Activated naive CD4-positive, alpha-beta T cell treated with anti-CD3 and anti-CD28 coated beads for 36 hours (primary cell): ENCODE measurements around the gene CERK. TPM values are rescaled to one million over a fixed set of nuclear protein-coding genes. Genes with fewer than 3 reads are reported as not detected.

Source experiments
- CTCF ChIA-PET: fragments of 350-600 bp; sonication (Branson Sonifier 250); formaldehyde crosslinking; loops from one replicate; lab custom pipeline; 2021; ENCODE audit warnings: antibody characterized with exemption; lab: Charles Lee
- DNase-seq: peaks from one replicate; pipeline ENCODE4 v3.0.0-alpha.2; 2020
- H3K27ac Mint-ChIP-seq: one replicate; pipeline ENCODE4 v1.8.0; 2021; ENCODE audit warnings: mild to moderate bottlenecking, mixed read lengths
- H3K27me3 Mint-ChIP-seq: one replicate; pipeline ENCODE4 v1.8.0; 2021; ENCODE audit warnings: low read depth, mixed read lengths
- H3K36me3 Mint-ChIP-seq: one replicate; pipeline ENCODE4 v1.8.0; 2021; ENCODE audit warnings: low read depth, mixed read lengths
- H3K4me1 Mint-ChIP-seq: one replicate; pipeline ENCODE4 v1.8.0; 2021; ENCODE audit warnings: low read depth, mixed read lengths
- H3K4me3 Mint-ChIP-seq: one replicate; pipeline ENCODE4 v1.8.0; 2021; ENCODE audit warnings: mild to moderate bottlenecking, moderate library complexity, mixed read lengths
- H3K9me3 Mint-ChIP-seq: one replicate; pipeline ENCODE4 v1.8.0; 2021; ENCODE audit warnings: mixed read lengths
- intact Hi-C: fragments of 100-400 bp; cut with micrococcal nuclease; formaldehyde crosslinking; loops from one replicate; pipeline ENCODE4 v1.15.1; 2023
- total RNA-seq, 2 experiments: library from RNA; stranded (reverse); gene quantifications; one replicate each; pipeline ENCODE4 v1.2.3, GENCODE V29; 2021

CERK gene
- total RNA-seq, 2 experiments from 2014 or later = 32.6 to 34.9 TPM

DNA sequence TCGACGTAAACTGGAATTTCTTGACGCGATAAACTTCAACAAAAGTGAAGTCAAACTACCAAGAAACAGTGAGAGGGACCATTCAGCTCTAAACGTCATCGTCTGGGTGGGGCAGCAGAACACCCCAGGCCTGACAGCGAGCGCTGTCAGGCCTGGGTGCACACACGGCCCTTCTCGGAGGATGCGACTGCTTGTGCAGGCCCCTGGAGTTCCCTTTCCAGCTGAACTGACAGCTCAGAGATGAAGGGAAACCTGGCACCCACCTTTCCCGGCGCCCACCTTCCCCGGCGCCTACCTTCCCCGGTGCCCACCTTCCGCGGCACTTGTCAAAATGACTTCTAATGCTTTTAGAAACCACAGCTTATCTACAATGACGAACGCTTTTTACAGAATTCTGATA, 47.9 kb downstream of the CERK start:
- Mint-ChIP-seq H3K27me3 (no peaks in the 10 kb centered on the region), H3K9me3 (no peaks in the 10 kb centered on the region), H3K4me3 (no peak overlapping the region), H3K4me1 (peaks cover 13% of the 10 kb centered on the region), H3K36me3 (peaks cover 23% of the 10 kb centered on the region), H3K27ac (no peak overlapping the region)
- intact Hi-C loops = no loop called here
- DNase-seq = no peak
- CTCF ChIA-PET = interaction anchor here (1.1 kb wide), 1 partner anchor 126 kb away, joined by 4 read pairs; no protein-coding TSS in a partner anchor

DNA sequence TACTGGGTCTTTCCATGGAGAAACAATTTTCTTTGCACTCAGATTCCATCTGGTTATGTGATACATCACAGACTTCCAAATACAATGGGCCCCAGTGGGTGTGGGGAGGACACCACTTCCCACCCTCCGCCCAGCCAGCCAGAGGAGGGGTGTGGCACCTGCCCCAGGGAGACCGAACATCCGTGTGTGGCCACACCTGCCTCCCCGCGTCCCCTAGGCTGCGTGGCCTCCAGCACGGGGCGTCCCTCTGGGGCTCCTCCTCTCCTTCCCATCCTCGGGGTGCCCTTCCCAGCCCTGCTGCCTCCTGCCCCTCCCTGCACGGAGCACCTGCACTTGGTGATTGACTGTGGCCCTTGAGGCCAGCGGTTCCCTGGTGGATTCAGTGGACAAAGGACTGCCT, 49.1 kb downstream of the CERK start:
- no peaks in the 10 kb centered on the region for H3K9me3 Mint-ChIP-seq
- CTCF ChIA-PET = interaction anchor here (1.3 kb wide), 1 partner anchor 125 kb away, joined by 5 read pairs; no protein-coding TSS in a partner anchor
- H3K36me3 Mint-ChIP-seq = peaks cover 20% of the 10 kb centered on the region
- H3K27me3 Mint-ChIP-seq = no peaks in the 10 kb centered on the region
- peak overlapping the region; percentile 50 for H3K27ac Mint-ChIP-seq
- no peak overlapping the region for H3K4me3 Mint-ChIP-seq
- intact Hi-C loops = no loop called here
- H3K4me1 Mint-ChIP-seq = peaks cover 25% of the 10 kb centered on the region
- DNase-seq = no peak

DNA sequence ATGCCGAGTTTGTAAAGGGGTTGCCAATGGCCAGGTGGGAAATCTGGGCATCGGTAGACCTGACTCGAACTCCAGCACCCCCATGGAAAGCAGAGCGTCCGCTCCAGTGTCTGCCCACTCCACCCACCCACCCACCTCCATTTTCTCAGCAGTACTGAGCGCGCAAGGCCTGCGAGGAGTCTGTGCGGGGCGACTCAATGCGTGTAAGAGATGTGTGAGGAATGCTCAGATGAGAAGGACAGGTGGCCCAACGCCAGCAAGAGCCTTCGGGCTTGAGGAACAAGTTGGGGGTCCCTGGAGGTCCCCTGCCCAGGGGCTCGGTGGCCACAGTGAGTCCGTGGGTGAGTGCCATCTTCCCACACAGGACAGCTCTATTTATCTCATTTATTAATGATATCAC, 50.6 kb downstream of the CERK start:
- no peaks in the 10 kb centered on the region for H3K9me3 Mint-ChIP-seq
- intact Hi-C loops = no loop called here
- DNase-seq = no peak
- H3K27ac Mint-ChIP-seq = no peak overlapping the region
- H3K36me3 Mint-ChIP-seq = peaks cover 20% of the 10 kb centered on the region
- H3K4me1 Mint-ChIP-seq = peaks cover 26% of the 10 kb centered on the region
- CTCF ChIA-PET = no interaction called here
- H3K27me3 Mint-ChIP-seq = no peaks in the 10 kb centered on the region
- H3K4me3 Mint-ChIP-seq = no peak overlapping the region

DNA sequence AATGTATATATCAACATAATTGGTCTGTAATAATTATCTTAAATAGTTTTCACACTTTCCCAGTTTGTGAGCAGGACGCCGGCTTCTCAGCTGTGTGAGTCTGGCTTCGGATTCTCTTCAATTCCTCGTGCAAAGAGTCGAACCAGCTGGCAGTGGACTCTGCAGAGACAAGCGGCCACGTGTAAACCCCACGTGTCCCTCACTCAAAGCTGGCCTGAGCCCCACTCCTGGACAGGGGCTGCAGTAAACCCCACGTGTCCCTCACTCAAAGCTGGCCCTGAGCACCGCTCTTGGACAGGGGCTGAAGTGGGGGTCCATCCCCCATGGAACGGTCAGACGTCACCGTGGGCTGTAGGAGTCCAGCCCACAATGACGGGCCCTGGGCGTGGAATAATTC, 51.0 kb downstream of the CERK start:
- no peaks in the 10 kb centered on the region for H3K27me3 Mint-ChIP-seq
- H3K9me3 Mint-ChIP-seq = no peaks in the 10 kb centered on the region
- DNase-seq = no peak
- peaks cover 28% of the 10 kb centered on the region for H3K4me1 Mint-ChIP-seq
- H3K27ac Mint-ChIP-seq = no peak overlapping the region
- H3K4me3 Mint-ChIP-seq = no peak overlapping the region
- intact Hi-C loops = no loop called here
- CTCF ChIA-PET = interaction anchor here (2.1 kb wide), 1 partner anchor 124 kb away, joined by 9 read pairs; no protein-coding TSS in a partner anchor
- peaks cover 20% of the 10 kb centered on the region for H3K36me3 Mint-ChIP-seq

DNA sequence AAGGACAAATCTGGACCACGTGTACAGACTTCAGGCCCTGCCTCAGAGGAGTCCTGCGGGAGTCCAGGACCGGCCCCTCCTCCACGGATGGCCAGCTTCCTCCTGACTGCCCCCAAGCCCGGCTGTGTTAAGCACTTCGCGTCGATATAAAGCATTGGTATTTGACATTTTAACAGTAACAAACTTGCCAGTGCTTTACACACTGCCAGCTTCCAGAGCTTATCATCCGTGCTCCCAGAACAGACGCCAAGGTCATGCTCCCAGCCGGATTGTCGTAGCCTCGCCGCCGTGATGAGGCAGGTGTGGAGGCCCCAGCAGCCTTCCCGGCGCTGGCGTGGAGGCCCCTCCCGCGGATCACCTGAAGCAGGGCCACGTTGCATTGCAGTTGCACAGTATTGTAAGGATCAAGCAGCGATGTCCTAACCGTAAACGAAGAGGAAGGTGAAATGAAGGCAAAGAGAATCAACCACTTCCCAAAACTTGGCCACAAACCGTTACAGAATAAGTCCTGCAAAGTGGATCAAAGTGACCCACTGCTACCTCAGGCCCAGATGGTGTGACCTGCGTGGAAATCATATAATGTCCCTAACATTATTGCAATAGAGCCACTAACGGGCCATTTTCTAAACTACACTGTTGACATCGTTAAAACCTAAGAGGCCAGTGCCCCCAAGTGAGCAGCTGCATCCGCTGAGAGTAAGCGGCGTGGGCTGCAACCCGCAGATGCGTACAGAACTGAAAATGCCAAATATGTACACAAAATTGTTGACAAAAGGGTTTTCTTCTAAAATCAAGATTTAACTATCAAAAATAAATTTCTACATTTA, 51.6 kb downstream of the CERK start:
- Mint-ChIP-seq H3K4me1 (peaks cover 28% of the 10 kb centered on the region), H3K27ac (peak overlapping the region; percentile 72), H3K9me3 (no peaks in the 10 kb centered on the region), H3K4me3 (no peak overlapping the region), H3K27me3 (no peaks in the 10 kb centered on the region), H3K36me3 (peaks cover 18% of the 10 kb centered on the region)
- no peak for DNase-seq
- CTCF ChIA-PET = interaction anchor here (2.1 kb wide), 1 partner anchor 123 kb away, joined by 9 read pairs; no protein-coding TSS in a partner anchor
- intact Hi-C loops = no loop called here

DNA sequence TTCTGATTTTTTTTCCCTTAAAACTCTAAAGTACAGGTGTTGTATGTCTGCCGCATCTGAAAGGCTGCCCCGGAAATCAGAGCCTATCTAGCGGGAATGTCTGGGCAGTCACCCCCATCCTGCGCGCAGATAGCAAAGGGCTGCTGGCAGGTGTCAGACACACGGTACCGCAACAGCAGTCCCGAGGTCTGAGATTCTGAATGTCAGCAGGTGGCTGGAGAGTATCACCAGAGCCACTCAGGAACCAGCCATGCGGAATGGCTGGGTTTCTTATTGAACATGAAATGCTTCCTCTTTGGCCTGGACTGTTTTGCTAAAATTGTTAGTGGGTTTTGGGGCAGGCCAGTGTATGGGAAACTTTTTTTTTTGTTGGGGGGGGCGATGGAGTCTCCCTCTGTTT, 53.3 kb downstream of the CERK start:
- Mint-ChIP-seq H3K9me3 (no peaks in the 10 kb centered on the region), H3K36me3 (peaks cover 14% of the 10 kb centered on the region), H3K27ac (peak overlapping the region; percentile 72), H3K27me3 (no peaks in the 10 kb centered on the region), H3K4me1 (peaks cover 28% of the 10 kb centered on the region), H3K4me3 (no peak overlapping the region)
- no peak for DNase-seq
- CTCF ChIA-PET = interaction anchor here (1.2 kb wide), 1 partner anchor 121 kb away, joined by 5 read pairs; no protein-coding TSS in a partner anchor
- intact Hi-C loops = loop anchor here (1.0 kb wide), 2 partner anchors 10 to 121 kb away; no protein-coding TSS in a partner anchor

DNA sequence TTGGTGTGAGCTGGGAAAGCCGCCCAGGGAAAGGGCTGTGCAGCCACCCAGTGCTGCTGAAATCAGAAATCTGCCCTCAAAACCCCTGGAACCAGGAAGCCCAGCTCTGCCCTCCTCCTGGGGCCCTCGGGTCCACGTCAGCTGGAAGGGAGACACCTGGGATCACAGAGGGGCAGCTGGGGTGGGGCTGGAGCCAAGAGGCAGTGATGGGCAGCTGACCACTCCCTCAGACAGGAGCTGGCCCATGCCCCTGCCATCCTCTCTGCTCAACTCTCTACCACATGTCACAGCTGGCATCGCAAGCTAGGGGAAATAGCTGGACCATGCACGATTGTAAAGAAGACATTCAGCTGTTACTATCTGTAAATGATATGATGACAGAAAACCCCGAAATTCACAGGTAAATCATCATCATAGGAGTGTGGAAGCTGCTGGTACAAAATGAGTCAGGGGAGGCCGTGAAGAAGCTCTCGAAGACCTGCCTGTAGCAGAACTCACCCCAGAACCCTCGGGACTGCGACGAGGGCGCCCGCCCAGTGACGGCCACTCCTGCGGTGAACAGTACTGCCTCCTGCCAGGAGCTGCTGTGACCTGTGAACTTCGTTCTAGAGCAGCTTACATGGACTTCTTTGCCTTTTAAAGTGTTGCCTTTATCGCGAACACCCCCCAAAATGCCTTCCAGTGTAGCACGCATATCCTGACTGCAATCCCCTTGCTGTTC, 55.9 kb downstream of the CERK start:
- H3K27ac Mint-ChIP-seq = peak overlapping the region; percentile 50
- H3K36me3 Mint-ChIP-seq = peaks cover 5% of the 10 kb centered on the region
- intact Hi-C loops = no loop called here
- CTCF ChIA-PET = interaction anchor here (0.6 to 2.1 kb wide), 8 partner anchors 15 to 122 kb away, joined by 3 to 15 read pairs (median 4); no protein-coding TSS in a partner anchor
- peaks cover 38% of the 10 kb centered on the region for H3K4me1 Mint-ChIP-seq
- H3K4me3 Mint-ChIP-seq = no peak overlapping the region
- no peaks in the 10 kb centered on the region for H3K9me3 Mint-ChIP-seq
- H3K27me3 Mint-ChIP-seq = no peaks in the 10 kb centered on the region
- DNase-seq = no peak

DNA sequence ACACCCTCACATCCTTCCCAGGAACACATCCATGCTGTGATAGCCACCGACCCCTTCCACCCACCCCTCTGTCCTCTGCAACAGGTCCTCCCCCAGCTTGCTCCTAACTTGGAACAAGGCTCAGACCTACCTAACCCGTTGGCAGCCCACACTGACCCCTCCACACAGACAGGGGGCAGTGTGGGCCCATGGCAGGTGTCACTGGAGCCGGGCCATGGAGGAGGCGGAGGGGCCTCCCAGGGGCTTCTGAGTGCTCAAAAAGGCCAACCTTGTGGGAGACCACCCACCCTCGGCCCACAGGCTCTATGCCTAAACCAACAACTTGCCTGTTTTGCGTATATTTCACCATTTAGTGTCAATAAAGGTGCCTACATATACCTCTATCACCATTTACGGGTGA, 57.0 kb downstream of the CERK start:
- Mint-ChIP-seq H3K36me3 (peaks cover 5% of the 10 kb centered on the region), H3K4me3 (no peak overlapping the region), H3K9me3 (no peaks in the 10 kb centered on the region), H3K4me1 (peaks cover 42% of the 10 kb centered on the region), H3K27ac (peak overlapping the region; percentile 59), H3K27me3 (no peaks in the 10 kb centered on the region)
- intact Hi-C loops = no loop called here
- DNase-seq = peak; percentile 27
- CTCF ChIA-PET = interaction anchor here (1.3 to 2.1 kb wide), 3 partner anchors 21 to 123 kb away, joined by 4 to 15 read pairs (median 5); no protein-coding TSS in a partner anchor

DNA sequence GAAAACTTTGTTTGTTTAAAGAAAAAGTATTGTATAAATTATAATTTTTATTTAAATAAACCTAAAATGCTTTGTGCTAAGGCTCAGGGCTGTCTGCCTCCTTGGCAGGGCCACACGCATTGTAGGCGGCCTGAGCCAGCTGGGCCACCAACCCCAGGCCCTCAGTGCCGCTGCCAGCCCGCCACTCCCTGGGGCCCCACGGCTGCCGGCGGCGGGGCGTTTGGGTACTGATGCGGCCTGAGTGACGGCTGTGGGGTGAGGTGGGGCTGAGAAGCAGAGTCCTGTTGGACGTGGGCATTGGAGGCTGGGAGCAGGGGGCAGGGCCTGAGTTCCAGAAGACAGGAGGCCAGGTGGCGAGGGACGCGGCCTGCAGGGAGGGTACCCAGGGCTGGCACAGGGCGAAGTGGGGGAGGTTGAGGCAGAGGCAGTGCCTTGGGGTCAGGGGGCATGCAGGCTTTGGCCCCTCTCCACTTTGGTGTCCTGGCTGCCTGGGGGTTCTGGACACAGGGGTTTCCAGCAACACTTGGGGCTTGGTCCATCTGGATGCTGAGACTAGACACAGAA, 58.3 kb downstream of the CERK start:
- Mint-ChIP-seq H3K4me1 (peaks cover 38% of the 10 kb centered on the region), H3K27ac (no peak overlapping the region), H3K27me3 (no peaks in the 10 kb centered on the region), H3K36me3 (peaks cover 6% of the 10 kb centered on the region), H3K9me3 (no peaks in the 10 kb centered on the region), H3K4me3 (no peak overlapping the region)
- intact Hi-C loops = no loop called here
- no peak for DNase-seq
- CTCF ChIA-PET = interaction anchor here (0.6 kb wide), 1 partner anchor 66 kb away, joined by 4 read pairs; no protein-coding TSS in a partner anchor

DNA sequence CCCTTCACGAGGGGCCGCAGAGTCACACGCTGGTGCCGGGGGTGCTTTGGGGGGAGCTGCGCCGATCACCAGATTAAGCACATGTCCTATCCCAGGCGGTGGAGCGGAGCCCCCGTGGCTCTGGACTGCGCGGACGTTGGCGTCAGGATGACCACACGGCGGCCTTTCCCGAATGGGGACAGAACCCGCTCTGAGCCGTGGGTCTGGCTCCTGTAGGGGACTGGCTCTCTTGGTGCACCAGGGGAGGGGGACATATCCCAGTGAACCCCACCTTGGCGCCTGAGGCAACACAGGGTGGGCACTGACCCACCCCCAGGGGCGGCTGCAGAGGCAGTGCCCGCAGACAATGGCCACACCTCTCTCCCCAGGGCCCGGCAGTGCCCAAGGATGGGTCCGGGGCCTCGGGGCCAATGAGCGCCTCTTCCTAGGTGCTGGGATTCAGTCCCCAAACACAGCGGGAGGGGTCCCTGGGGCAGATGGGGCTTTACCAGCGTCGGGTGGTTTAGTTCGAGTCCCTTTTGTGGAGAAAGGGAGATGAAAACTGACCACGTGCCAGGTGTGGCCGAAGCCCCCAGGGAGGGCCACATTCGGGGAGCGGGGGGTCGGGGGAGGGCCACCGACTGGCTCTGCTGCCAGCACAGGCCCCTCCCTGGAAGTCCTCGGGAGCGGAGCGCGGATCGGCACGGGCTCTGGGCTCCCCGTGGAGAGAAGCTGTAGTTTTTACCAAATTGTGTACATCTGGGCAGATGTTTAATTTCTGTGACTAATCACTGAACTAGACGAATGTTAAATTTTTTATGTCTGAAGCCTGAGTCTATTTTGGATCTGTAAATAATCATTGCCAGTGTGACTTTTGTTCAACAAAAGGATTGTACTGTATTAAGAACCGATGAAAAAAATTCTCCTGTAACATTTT, 59.0 kb downstream of the CERK start:
- no peak overlapping the region for H3K4me3 Mint-ChIP-seq
- H3K27me3 Mint-ChIP-seq = no peaks in the 10 kb centered on the region
- peak overlapping the region; percentile 50 for H3K27ac Mint-ChIP-seq
- peaks cover 37% of the 10 kb centered on the region for H3K4me1 Mint-ChIP-seq
- peaks cover 11% of the 10 kb centered on the region for H3K36me3 Mint-ChIP-seq
- intact Hi-C loops = no loop called here
- H3K9me3 Mint-ChIP-seq = no peaks in the 10 kb centered on the region
- no peak for DNase-seq
- CTCF ChIA-PET = interaction anchor here (0.6 kb wide), 1 partner anchor 66 kb away, joined by 4 read pairs; no protein-coding TSS in a partner anchor

DNA sequence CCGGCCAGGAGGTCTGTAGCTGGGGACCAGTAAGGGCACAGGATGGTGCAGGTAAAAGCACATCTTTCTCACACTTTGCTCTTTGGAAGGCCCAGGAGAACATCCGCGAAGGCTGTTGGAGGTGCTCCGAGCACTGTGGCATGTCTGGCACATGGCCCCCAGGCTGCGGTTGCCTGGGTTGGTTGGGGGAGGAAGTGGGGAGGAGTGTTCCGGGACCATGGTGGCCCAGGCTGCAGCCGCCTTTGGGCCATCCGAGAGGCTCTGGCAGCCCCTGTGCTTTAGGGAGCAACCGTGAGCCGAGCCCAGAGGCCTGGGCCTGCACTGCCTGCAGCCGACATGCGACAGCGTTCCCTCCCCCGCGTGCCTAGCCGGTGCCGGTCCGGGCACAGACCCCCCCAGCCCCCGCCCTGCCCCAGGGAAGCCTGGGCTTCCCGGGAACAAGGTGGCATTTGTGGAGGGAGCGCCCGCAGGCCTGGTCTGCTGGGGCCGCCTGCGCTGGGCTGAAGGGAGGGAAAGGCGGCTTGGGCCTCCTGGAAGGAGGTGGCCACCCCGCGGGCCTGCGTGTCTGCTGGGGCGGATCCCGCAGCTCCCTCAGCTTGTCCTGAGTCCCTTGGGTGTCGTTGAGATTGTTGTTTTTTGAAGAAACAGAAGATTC, 59.9 kb downstream of the CERK start:
- DNase-seq = peak; percentile 26
- CTCF ChIA-PET = no interaction called here
- Mint-ChIP-seq H3K27ac (peak overlapping the region; percentile 68), H3K27me3 (no peaks in the 10 kb centered on the region), H3K36me3 (peaks cover 12% of the 10 kb centered on the region), H3K4me3 (peak overlapping the region; percentile 16), H3K4me1 (peaks cover 45% of the 10 kb centered on the region), H3K9me3 (no peaks in the 10 kb centered on the region)
- intact Hi-C loops = no loop called here
